H9 (cell line): ENCODE results near the gene MCRIP2. TPM values are rescaled to one million over a fixed set of nuclear protein-coding genes. Genes with fewer than 3 reads are reported as not detected.

ENCODE experiments used
- DNase-seq: peaks from one replicate; pipeline ENCODE4 v3.0.0-alpha.2; 2017
- H2AFZ ChIP-seq: one replicate; pipeline ENCODE4 v1.6.1; 2013; ENCODE audit warnings: mild to moderate bottlenecking, low read length, control low read depth, moderate library complexity
- H2AK5ac ChIP-seq: 2 replicates; pipeline ENCODE4 v1.6.1; 2013; ENCODE audit warnings: low read length, control low read depth, mixed read lengths; ENCODE audit not compliant: insufficient read length
- H2BK120ac ChIP-seq: one replicate; pipeline ENCODE4 v1.6.1; 2013; ENCODE audit warnings: low read depth, mild to moderate bottlenecking, low read length, control low read depth, inconsistent platforms; ENCODE audit not compliant: poor library complexity, severe bottlenecking
- H2BK12ac ChIP-seq: 2 replicates; pipeline ENCODE4 v1.6.1; 2013; ENCODE audit warnings: low read length, control low read depth, mixed read lengths, low read depth; ENCODE audit not compliant: insufficient read length
- H2BK15ac ChIP-seq: 2 replicates; pipeline ENCODE4 v1.6.1; 2013; ENCODE audit warnings: low read depth, low read length, control low read depth
- H2BK20ac ChIP-seq: one replicate; pipeline ENCODE4 v1.6.1; 2013; ENCODE audit warnings: low read depth, mild to moderate bottlenecking, low read length, control low read depth, inconsistent platforms; ENCODE audit not compliant: poor library complexity, severe bottlenecking
- H2BK5ac ChIP-seq: 2 replicates; pipeline ENCODE4 v1.6.1; 2013; ENCODE audit warnings: low read length, control low read depth, mixed read lengths; ENCODE audit not compliant: insufficient read length
- H3K14ac ChIP-seq: 2 replicates; pipeline ENCODE4 v1.6.1; 2013; ENCODE audit warnings: low read length, control low read depth; ENCODE audit not compliant: insufficient read depth
- H3K18ac ChIP-seq: 2 replicates; pipeline ENCODE4 v1.6.1; 2013; ENCODE audit warnings: low read depth, mild to moderate bottlenecking, mixed read lengths, low read length, control low read depth; ENCODE audit not compliant: insufficient read length
- H3K23ac ChIP-seq: 2 replicates; pipeline ENCODE4 v1.6.1; 2013; ENCODE audit warnings: low read length, control low read depth, mixed read lengths, low read depth; ENCODE audit not compliant: insufficient read length
- H3K23me2 ChIP-seq: 2 replicates; pipeline ENCODE4 v1.6.1; 2013; ENCODE audit warnings: low read depth, mild to moderate bottlenecking, mixed read lengths, low read length, control low read depth; ENCODE audit not compliant: insufficient read length, poor library complexity, severe bottlenecking
- H3K27ac ChIP-seq: 2 replicates; pipeline ENCODE4 v1.5.1; 2013; ENCODE audit warnings: low read length, control low read depth, mixed read lengths, low read depth; ENCODE audit not compliant: insufficient read length
- H3K27me3 ChIP-seq: 2 replicates; pipeline ENCODE4 v1.6.1; 2013; ENCODE audit warnings: low read length, control low read depth, inconsistent platforms; ENCODE audit not compliant: insufficient read depth
- H3K4ac ChIP-seq: 2 replicates; pipeline ENCODE4 v1.6.1; 2013; ENCODE audit warnings: low read depth, mild to moderate bottlenecking, control low read depth, inconsistent platforms, low read length, moderate library complexity
- H3K4me1 ChIP-seq: 2 replicates; pipeline ENCODE4 v1.6.1; 2013; ENCODE audit warnings: low read length, control low read depth, inconsistent platforms; ENCODE audit not compliant: insufficient read depth
- H3K4me2 ChIP-seq: 2 replicates; pipeline ENCODE4 v1.6.1; 2013; ENCODE audit warnings: low read length, control low read depth, mixed read lengths; ENCODE audit not compliant: insufficient read length, insufficient read depth
- H3K56ac ChIP-seq: 2 replicates; pipeline ENCODE4 v1.6.1; 2013; ENCODE audit warnings: low read depth, mild to moderate bottlenecking, mixed read lengths, low read length, control low read depth; ENCODE audit not compliant: insufficient read length
- H3K79me1 ChIP-seq: 2 replicates; pipeline ENCODE4 v1.6.1; 2013; ENCODE audit warnings: low read depth, mild to moderate bottlenecking, moderate library complexity, low read length, control low read depth, inconsistent platforms; ENCODE audit not compliant: insufficient read depth, poor library complexity, severe bottlenecking
- H3K79me2 ChIP-seq: 2 replicates; pipeline ENCODE4 v1.6.1; 2013; ENCODE audit warnings: low read length, control low read depth, inconsistent platforms; ENCODE audit not compliant: insufficient read depth
- H3K9ac ChIP-seq: 2 replicates; pipeline ENCODE4 v1.6.1; 2013; ENCODE audit warnings: low read length, control low read depth, mixed read lengths; ENCODE audit not compliant: insufficient read length; ENCODE audit errors: extremely low read depth
- H3K9me3 ChIP-seq: one replicate; pipeline ENCODE4 v1.6.1; 2013; ENCODE audit warnings: low read depth, low read length, inconsistent platforms; ENCODE audit not compliant: control insufficient read depth
- H3T11ph ChIP-seq: one replicate; pipeline ENCODE4 v1.6.1; 2013; ENCODE audit warnings: mild to moderate bottlenecking, low read length, control low read depth, inconsistent platforms
- H4K20me1 ChIP-seq: one replicate; pipeline ENCODE4 v1.6.1; 2013; ENCODE audit not compliant: control insufficient read depth, insufficient read length, insufficient read depth
- H4K5ac ChIP-seq: 2 replicates; pipeline ENCODE4 v1.6.1; 2013; ENCODE audit warnings: low read depth, mild to moderate bottlenecking, mixed read lengths, low read length, control low read depth; ENCODE audit not compliant: insufficient read length
- H4K8ac ChIP-seq: replicated peaks from 2 replicates; pipeline ENCODE4 v1.6.1; 2013; ENCODE audit warnings: low read length, control low read depth, mixed read lengths, low read depth; ENCODE audit not compliant: insufficient read length
- H4K91ac ChIP-seq: 2 replicates; pipeline ENCODE4 v1.6.1; 2013; ENCODE audit warnings: low read depth, mild to moderate bottlenecking, moderate library complexity, mixed read lengths, low read length, control low read depth; ENCODE audit not compliant: insufficient read length
- H3K27ac Mint-ChIP-seq, 3 experiments: 2 replicates in 2 of 3; 3 replicates in 1 of 3; pipeline ENCODE4 v1.8.0; 2020 to 2021; ENCODE audit warnings: mixed read lengths in 3 of 3, mild to moderate bottlenecking in 1 of 3, moderate library complexity in 1 of 3
- H3K27me3 Mint-ChIP-seq: 2 replicates; pipeline ENCODE4 v1.8.0; 2021; ENCODE audit warnings: low read depth, mild to moderate bottlenecking, moderate library complexity, mixed read lengths
- H3K36me3 Mint-ChIP-seq, 3 experiments: 2 replicates in 2 of 3; 3 replicates in 1 of 3; pipeline ENCODE4 v1.8.0; 2020 to 2021; ENCODE audit warnings: low read depth in 3 of 3, mixed read lengths in 3 of 3; ENCODE audit not compliant: insufficient read depth in 1 of 3
- H3K4me1 Mint-ChIP-seq, 2 experiments: 2 replicates each; pipeline ENCODE4 v1.8.0; 2020; ENCODE audit warnings: mixed read lengths in 2 of 2
- H3K4me3 Mint-ChIP-seq, 2 experiments: 2 replicates in 1 of 2; 3 replicates in 1 of 2; pipeline ENCODE4 v1.8.0; 2020 to 2021; ENCODE audit warnings: mild to moderate bottlenecking in 2 of 2, mixed read lengths in 2 of 2, moderate library complexity in 1 of 2
- H3K9me3 Mint-ChIP-seq, 2 experiments: 2 replicates in 1 of 2; 3 replicates in 1 of 2; pipeline ENCODE4 v1.8.0; 2020; ENCODE audit warnings: mild to moderate bottlenecking in 2 of 2, mixed read lengths in 2 of 2, moderate library complexity in 1 of 2
- WGBS: extraction: QIAGEN DNeasy Blood & Tissue Kit; methylation state at CpG from one replicate; pipeline ENCODE4 v1.1.7; 2013; ENCODE audit warnings: missing lambda C conversion rate, low lambda C conversion rate, mixed read lengths; ENCODE audit not compliant: insufficient read length; ENCODE audit errors: extremely low coverage; 5-methylcytosine and 5-hydroxymethylcytosine counted together
- total RNA-seq: library from RNA; stranded (reverse); gene quantifications from 2 replicates; pipeline ENCODE4 v1.2.1, GENCODE V29; 2021
- TF ChIP-seq, protein P1 (sequence below): fragments of 200-600 bp; sonication (generic); conservative IDR thresholded peaks from 3 replicates; pipeline ENCODE4 v1.8.0; 2021; ENCODE audit warnings: antibody characterized with exemption, mild to moderate bottlenecking

The MCRIP2 gene
- total RNA-seq, 1 experiment from 2014 or later = 52.5 TPM

DNA sequence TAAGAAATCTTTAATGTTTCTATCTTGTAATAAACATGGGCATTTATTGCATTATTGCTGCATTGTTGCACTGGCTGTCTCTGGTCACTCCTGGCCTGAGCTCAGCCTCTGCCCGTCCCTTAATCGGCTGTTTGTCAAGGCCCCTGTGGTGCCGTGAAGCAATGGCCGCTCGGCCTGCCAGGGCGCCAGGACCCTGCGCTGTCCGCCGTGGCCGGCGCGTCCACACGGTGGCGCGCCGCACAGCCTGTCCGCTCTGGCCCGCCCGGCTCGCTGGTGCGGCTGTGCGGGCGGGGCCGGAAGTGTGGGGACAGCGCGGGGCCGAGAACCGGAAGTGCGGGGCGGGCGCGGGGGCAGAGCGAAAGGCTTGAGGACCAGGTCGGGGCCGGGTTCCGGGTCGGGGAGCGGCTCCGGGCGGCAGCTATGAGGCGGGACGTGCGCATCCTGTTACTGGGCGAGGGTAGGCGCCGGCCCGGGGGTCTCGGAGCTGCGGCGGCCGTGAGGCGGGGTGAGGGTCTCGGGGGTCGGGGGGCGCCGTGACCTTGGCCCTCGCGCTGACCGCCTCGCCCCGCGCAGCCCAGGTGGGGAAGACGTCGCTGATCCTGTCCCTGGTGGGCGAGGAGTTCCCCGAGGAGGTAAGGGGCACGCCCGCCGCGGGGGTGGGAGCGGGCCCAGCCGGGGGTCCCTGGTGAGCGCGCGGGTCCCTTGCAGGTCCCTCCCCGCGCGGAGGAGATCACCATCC is 26.3 kb downstream of the MCRIP2 start, which contains the start of gene RHOT2:
Gene RHOT2 (plus strand): TSS at position 353 of the 739 bp plus-strand sequence. CDS start 68 bp downstream, at position 421.
- Histone ChIP-seq H2AK5ac (no peak within 1 kb of the TSS), H3K23me2 (no peaks in the 10 kb centered on the region), H3K4ac (no peak within 1 kb of the TSS), H2BK12ac (no peak within 1 kb of the TSS), H4K91ac (no peak within 1 kb of the TSS), H2BK20ac (no peak within 1 kb of the TSS), H3K4me1 (no peaks in the 10 kb centered on the region), H3K79me1 (no peaks in the 10 kb centered on the region), H4K5ac (no peak within 1 kb of the TSS), H3T11ph (no peak within 1 kb of the TSS), H2AFZ (no peak within 1 kb of the TSS), H2BK120ac (no peak within 1 kb of the TSS), H3K79me2 (no peaks in the 10 kb centered on the region; the same call in 1 of the 2 replicates), H3K9me3 (no peaks in the 10 kb centered on the region), H2BK15ac (no peak within 1 kb of the TSS), H3K9ac (peak within 1 kb of the TSS; percentile 56), H3K23ac (no peak within 1 kb of the TSS), H3K14ac (peak within 1 kb of the TSS; percentile 61), H4K20me1 (no peaks in the 10 kb centered on the region), H3K18ac (no peak within 1 kb of the TSS), H2BK5ac (no peak within 1 kb of the TSS), H3K27ac (no peak within 1 kb of the TSS), H4K8ac (no peak within 1 kb of the TSS), H3K4me2 (peak within 1 kb of the TSS; percentile 18), H3K27me3 (no peaks in the 10 kb centered on the region), H3K56ac (no peak within 1 kb of the TSS)
- Mint-ChIP-seq H3K36me3 (peaks cover 11 to 30% (median 26%) of the 10 kb centered on the region in 3 experiments; a peak in 6 of 7 replicates), H3K4me1 (peaks cover 2% of the 10 kb centered on the region in 2 experiments; a peak in 3 of 4 replicates), H3K27me3 (no peaks in the 10 kb centered on the region), H3K27ac (peak within 1 kb of the TSS in 1 of 3 experiments; percentile 72; a peak in 3 of 7 replicates), H3K4me3 (peak within 1 kb of the TSS; percentile 77 to 82), H3K9me3 (no peaks in the 10 kb centered on the region)
- TF ChIP-seq, protein P1, sequence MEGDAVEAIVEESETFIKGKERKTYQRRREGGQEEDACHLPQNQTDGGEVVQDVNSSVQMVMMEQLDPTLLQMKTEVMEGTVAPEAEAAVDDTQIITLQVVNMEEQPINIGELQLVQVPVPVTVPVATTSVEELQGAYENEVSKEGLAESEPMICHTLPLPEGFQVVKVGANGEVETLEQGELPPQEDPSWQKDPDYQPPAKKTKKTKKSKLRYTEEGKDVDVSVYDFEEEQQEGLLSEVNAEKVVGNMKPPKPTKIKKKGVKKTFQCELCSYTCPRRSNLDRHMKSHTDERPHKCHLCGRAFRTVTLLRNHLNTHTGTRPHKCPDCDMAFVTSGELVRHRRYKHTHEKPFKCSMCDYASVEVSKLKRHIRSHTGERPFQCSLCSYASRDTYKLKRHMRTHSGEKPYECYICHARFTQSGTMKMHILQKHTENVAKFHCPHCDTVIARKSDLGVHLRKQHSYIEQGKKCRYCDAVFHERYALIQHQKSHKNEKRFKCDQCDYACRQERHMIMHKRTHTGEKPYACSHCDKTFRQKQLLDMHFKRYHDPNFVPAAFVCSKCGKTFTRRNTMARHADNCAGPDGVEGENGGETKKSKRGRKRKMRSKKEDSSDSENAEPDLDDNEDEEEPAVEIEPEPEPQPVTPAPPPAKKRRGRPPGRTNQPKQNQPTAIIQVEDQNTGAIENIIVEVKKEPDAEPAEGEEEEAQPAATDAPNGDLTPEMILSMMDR = peak; percentile 88
- peak; percentile 93 for DNase-seq
- WGBS = no CpG with 5 or more reads among the region's 78 CpGs
